ENCODE data around the gene ARSI.

GRCh38 chr5:150300496-150301169 is 2.1 kb downstream of the ARSI start:
- TF ChIP-seq, protein P1, sequence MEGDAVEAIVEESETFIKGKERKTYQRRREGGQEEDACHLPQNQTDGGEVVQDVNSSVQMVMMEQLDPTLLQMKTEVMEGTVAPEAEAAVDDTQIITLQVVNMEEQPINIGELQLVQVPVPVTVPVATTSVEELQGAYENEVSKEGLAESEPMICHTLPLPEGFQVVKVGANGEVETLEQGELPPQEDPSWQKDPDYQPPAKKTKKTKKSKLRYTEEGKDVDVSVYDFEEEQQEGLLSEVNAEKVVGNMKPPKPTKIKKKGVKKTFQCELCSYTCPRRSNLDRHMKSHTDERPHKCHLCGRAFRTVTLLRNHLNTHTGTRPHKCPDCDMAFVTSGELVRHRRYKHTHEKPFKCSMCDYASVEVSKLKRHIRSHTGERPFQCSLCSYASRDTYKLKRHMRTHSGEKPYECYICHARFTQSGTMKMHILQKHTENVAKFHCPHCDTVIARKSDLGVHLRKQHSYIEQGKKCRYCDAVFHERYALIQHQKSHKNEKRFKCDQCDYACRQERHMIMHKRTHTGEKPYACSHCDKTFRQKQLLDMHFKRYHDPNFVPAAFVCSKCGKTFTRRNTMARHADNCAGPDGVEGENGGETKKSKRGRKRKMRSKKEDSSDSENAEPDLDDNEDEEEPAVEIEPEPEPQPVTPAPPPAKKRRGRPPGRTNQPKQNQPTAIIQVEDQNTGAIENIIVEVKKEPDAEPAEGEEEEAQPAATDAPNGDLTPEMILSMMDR (IDR thresholded peaks at IDR 0.05; ENCODE audit: insufficient read depth, low read length) = no peak
- TF ChIP-seq POLR2AphosphoS5 (IDR thresholded peaks at IDR 0.05; ENCODE audit: low read depth) (no peak), GABPA (IDR thresholded peaks at IDR 0.05; ENCODE audit: low read depth) (no peak)
- TF ChIP-seq, protein P2, sequence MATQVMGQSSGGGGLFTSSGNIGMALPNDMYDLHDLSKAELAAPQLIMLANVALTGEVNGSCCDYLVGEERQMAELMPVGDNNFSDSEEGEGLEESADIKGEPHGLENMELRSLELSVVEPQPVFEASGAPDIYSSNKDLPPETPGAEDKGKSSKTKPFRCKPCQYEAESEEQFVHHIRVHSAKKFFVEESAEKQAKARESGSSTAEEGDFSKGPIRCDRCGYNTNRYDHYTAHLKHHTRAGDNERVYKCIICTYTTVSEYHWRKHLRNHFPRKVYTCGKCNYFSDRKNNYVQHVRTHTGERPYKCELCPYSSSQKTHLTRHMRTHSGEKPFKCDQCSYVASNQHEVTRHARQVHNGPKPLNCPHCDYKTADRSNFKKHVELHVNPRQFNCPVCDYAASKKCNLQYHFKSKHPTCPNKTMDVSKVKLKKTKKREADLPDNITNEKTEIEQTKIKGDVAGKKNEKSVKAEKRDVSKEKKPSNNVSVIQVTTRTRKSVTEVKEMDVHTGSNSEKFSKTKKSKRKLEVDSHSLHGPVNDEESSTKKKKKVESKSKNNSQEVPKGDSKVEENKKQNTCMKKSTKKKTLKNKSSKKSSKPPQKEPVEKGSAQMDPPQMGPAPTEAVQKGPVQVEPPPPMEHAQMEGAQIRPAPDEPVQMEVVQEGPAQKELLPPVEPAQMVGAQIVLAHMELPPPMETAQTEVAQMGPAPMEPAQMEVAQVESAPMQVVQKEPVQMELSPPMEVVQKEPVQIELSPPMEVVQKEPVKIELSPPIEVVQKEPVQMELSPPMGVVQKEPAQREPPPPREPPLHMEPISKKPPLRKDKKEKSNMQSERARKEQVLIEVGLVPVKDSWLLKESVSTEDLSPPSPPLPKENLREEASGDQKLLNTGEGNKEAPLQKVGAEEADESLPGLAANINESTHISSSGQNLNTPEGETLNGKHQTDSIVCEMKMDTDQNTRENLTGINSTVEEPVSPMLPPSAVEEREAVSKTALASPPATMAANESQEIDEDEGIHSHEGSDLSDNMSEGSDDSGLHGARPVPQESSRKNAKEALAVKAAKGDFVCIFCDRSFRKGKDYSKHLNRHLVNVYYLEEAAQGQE (IDR thresholded peaks at IDR 0.05; ENCODE audit: insufficient replicate concordance, low read depth) = no peak
